AG10803 (cell line): Measurements from ENCODE around the gene IFNL2.

Source experiments
- DNase-seq: peaks from one replicate; pipeline ENCODE4 v3.0.0; 2010; ENCODE audit warnings: low read depth
- H3K4me3 ChIP-seq: 2 replicates; pipeline ENCODE4 v1.5.1; 2011; ENCODE audit warnings: mild to moderate bottlenecking, low read length, control low read depth
- CTCF ChIP-seq: conservative IDR thresholded peaks from 2 replicates; pipeline ENCODE4 v1.5.1; 2011; ENCODE audit warnings: mild to moderate bottlenecking, low read length, control low read depth, inconsistent platforms

The IFNL2 gene

GRCh38 chr19:39282021-39282420 lies 13.8 kb downstream of the IFNL2 start:
- no peak for TF ChIP-seq CTCF
- H3K4me3 ChIP-seq, result no peak overlapping the region
- no peak for DNase-seq

GRCh38 chr19:39284032-39284431 lies 15.8 kb downstream of the IFNL2 start:
- TF ChIP-seq CTCF, result no peak
- no peak for DNase-seq
- H3K4me3 ChIP-seq, result no peak overlapping the region

DNA sequence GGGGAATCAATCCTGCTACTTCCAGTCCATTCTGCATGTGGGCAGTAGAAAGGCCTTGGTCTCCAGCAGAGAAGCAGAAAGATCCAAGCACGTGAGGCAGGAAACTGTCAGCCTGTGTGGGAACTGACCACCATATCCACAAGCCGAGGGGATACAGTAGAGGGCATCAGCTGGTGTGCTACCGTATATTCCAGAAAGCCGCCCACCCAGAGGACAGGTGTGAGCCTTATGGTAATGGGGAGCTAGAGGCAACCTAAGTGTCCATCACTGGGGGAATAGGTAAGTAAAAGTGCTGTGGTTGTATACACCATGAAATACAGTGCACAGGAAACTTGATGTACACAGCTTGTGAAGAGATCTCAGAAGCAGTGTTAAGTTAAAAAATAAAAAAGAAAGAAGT lies 25.2 kb downstream of the IFNL2 start:
- no peak for TF ChIP-seq CTCF
- H3K4me3 ChIP-seq, result no peak overlapping the region
- DNase-seq, result no peak

DNA sequence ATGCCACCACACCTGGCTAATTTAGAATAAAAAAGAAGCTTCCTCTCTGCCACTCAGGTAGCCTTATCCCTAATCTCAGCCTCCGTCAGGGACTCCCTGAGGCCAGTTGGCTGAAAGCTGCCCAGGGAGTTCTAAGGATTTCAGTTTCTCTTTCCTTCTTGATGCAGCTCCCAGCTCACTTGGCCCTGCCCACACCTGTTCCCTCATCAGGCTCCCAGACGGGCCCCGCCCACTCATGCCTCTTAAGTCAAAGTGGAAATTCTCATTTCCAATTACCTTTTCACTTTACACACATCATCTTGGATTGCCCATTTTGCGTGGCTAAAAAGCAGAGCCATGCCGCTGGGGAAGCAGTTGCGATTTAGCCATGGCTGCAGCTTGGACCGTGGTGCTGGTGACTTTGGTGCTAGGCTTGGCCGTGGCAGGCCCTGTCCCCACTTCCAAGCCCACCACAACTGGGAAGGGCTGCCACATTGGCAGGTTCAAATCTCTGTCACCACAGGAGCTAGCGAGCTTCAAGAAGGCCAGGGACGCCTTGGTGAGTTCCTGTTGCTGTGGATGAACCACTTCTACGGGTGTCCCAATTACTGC lies 28.0 kb downstream of the IFNL2 start, which contains the start of gene IFNL1:
Gene IFNL1, plus strand, starts transcription at position 353 of the 591 bp plus-strand sequence. Its CDS starts 15 bp downstream, at position 368.
- DNase-seq, result no peak
- no peak for TF ChIP-seq CTCF
- no peak within 1 kb of the TSS for H3K4me3 ChIP-seq

DNA sequence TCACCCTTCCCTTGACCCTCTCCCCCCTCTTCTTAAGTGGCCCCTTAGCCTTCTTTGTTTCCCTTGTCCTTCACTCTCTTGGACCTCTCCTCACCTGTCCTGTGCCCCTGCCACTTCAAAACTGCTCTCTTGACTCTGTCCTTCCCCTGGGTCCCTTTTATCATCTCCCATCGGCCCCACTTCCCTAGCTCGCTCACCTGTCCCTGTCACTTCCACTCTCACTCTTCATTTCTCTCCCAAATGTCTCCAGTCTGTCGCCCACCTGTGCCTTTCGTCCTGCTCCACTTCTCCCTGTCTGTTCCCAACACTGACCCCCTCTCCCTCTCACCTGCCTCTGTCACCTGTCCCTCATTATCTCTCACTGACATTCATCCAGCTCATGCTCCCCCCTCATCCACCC lies 28.7 kb downstream of the IFNL2 start:
- TF ChIP-seq CTCF, result no peak
- H3K4me3 ChIP-seq, result no peak overlapping the region
- no peak for DNase-seq

DNA sequence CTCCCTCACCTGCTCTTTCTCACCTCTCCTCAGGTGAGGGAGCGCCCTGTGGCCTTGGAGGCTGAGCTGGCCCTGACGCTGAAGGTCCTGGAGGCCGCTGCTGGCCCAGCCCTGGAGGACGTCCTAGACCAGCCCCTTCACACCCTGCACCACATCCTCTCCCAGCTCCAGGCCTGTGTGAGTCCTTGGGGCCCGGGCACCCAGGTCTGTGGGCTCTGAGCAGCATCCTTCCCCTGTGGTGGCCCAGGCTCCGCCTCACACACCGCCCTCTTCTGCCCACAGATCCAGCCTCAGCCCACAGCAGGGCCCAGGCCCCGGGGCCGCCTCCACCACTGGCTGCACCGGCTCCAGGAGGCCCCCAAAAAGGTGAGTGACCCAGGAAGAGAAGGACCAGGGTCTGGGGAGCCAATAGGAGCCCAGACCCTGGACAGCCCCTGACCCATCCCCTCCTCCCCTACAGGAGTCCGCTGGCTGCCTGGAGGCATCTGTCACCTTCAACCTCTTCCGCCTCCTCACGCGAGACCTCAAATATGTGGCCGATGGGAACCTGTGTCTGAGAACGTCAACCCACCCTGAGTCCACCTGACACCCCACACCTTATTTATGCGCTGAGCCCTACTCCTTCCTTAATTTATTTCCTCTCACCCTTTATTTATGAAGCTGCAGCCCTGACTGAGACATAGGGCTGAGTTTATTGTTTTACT lies 29.9 kb downstream of the IFNL2 start:
- no peak overlapping the region for H3K4me3 ChIP-seq
- no peak for DNase-seq
- no peak for TF ChIP-seq CTCF

GRCh38 chr19:39299404-39299803 lies 31.2 kb downstream of the IFNL2 start:
- no peak overlapping the region for H3K4me3 ChIP-seq
- no peak for TF ChIP-seq CTCF
- no peak for DNase-seq
